HepG2 (cell line): Measurements from ENCODE around the gene PKP4. TPM values are rescaled to one million over a fixed set of nuclear protein-coding genes. Genes with fewer than 3 reads are reported as not detected.
"Not testable (repeated sequence)": the region's sequence is repeated elsewhere in the genome, so short reads cannot be mapped to it uniquely, and the experiment has no call there.

Experiments
- ATF2 ChIP-seq: sonication (generic); formaldehyde crosslinking; IDR thresholded peaks from 2 replicates; pipeline ENCODE4 v1.4.0; 2020; ENCODE audit warnings: missing genetic modification reagents
- BRCA1 ChIP-seq: sonication (generic); formaldehyde crosslinking; IDR thresholded peaks from 2 replicates; pipeline ENCODE4 v1.4.0; 2020; ENCODE audit warnings: missing genetic modification reagents
- CHD4 ChIP-seq: fragments of 200-600 bp; sonication (generic); IDR thresholded peaks from 2 replicates; pipeline ENCODE4 v1.7.0; 2017; ENCODE audit warnings: mild to moderate bottlenecking, low read length, borderline replicate concordance
- KAT8 ChIP-seq: IDR thresholded peaks from 2 replicates; pipeline ENCODE4 v1.6.1; 2016; ENCODE audit warnings: missing genetic modification reagents, missing compliant biosample characterization
- KLF11 ChIP-seq: IDR thresholded peaks from 2 replicates; pipeline ENCODE4 v1.6.1; 2016; ENCODE audit warnings: missing compliant biosample characterization
- MAZ ChIP-seq, 2 experiments: sonication (generic) in 1 of 2; formaldehyde crosslinking in 1 of 2; IDR thresholded peaks; 2 replicates each; pipeline versions ENCODE4 v1.5.0 to v1.6.1; 2012 to 2020; ENCODE audit warnings: low read depth in 2 of 2, mild to moderate bottlenecking in 2 of 2, borderline replicate concordance in 1 of 2, improper control_type of control experiment in 1 of 2, low read length in 1 of 2, missing genetic modification reagents in 1 of 2, moderate library complexity in 1 of 2
- NFIC ChIP-seq: IDR thresholded peaks from 2 replicates; pipeline ENCODE4 v1.6.1; 2012; ENCODE audit warnings: mild to moderate bottlenecking, low read length, inconsistent platforms
- TSC22D2 ChIP-seq: sonication (generic); formaldehyde crosslinking; IDR thresholded peaks from 2 replicates; pipeline ENCODE4 v1.5.1; 2020; ENCODE audit warnings: missing genetic modification reagents, mild to moderate bottlenecking, borderline replicate concordance
- ZNF274 ChIP-seq: sonication (generic); formaldehyde crosslinking; IDR thresholded peaks from 2 replicates; pipeline ENCODE4 v1.5.1; 2020; ENCODE audit warnings: mild to moderate bottlenecking, missing genetic modification reagents
- ZNF546 ChIP-seq: sonication (generic); formaldehyde crosslinking; conservative IDR thresholded peaks from 2 replicates; pipeline ENCODE4 v1.8.1; 2023; ENCODE audit warnings: mild to moderate bottlenecking, missing genetic modification reagents
- ZNF556 ChIP-seq: sonication (generic); formaldehyde crosslinking; IDR thresholded peaks from 2 replicates; pipeline ENCODE4 v1.4.0; 2020; ENCODE audit warnings: mild to moderate bottlenecking, missing genetic modification reagents, borderline replicate concordance
- ZNF878 ChIP-seq: sonication (generic); formaldehyde crosslinking; IDR thresholded peaks from 2 replicates; pipeline ENCODE4 v1.8.1; 2023; ENCODE audit warnings: mild to moderate bottlenecking, missing genetic modification reagents, moderate library complexity
- polyA plus RNA-seq, 8 experiments: library from polyadenylated mRNA; depleted of rRNA in 3 of 8; stranded (reverse) in 7 of 8; unstranded in 1 of 8; fragments of >200 nt; fragmentation: Illumina TruSeq in 4 of 8; extraction: Trizol in 4 of 8; gene quantifications; 2 replicates each; pipeline versions ENCODE4 v1.2.1 to v1.2.3, GENCODE V29; 2011 to 2016; ENCODE audit warnings: low read depth in 4 of 8, missing spikeins in 1 of 8, mixed read lengths in 1 of 8; ENCODE audit not compliant: insufficient read depth in 1 of 8
- total RNA-seq, 5 experiments: library from RNA; depleted of rRNA; stranded (reverse); fragments of >200 nt; fragmentation: Illumina TruSeq; extraction: Trizol; gene quantifications; 2 replicates each; pipeline ENCODE4 v1.2.3, GENCODE V29; 2016; ENCODE audit warnings: low read depth in 1 of 5
- TF ChIP-seq, protein P1 (sequence below): IDR thresholded peaks from 2 replicates; pipeline ENCODE4 v1.6.1; 2016; ENCODE audit warnings: control low read depth
- TF ChIP-seq, protein P2 (sequence below), 2 experiments: fragments of 450-650 bp in 1 of 2; sonication (generic) in 1 of 2; formaldehyde crosslinking in 1 of 2; IDR thresholded peaks; 2 replicates each; pipeline versions ENCODE4 v1.6.1 to v1.8.0; 2016 to 2022; ENCODE audit warnings: antibody characterized with exemption in 1 of 2, mild to moderate bottlenecking in 1 of 2, missing genetic modification reagents in 1 of 2
- TF ChIP-seq, protein P3 (sequence below): sonication (generic); formaldehyde crosslinking; IDR thresholded peaks from 2 replicates; pipeline ENCODE4 v1.9.0; 2022; ENCODE audit warnings: missing genetic modification reagents, mild to moderate bottlenecking, borderline replicate concordance

The PKP4 gene
- total and polyA plus RNA-seq, 2 of the 13 experiments (the other 11 are each of a cell fraction or from before 2014, with no cell fraction given): 80.9 to 90.5 TPM

- TF ChIP-seq TSC22D2 (CRISPR knock-in tag) (0 out of 2 replicates have a peak, but pooled peaks have one; percentile 55), NFIC (0 out of 2 replicates have a peak, but pooled peaks have one; percentile 56), ZNF556 (CRISPR knock-in tag) (peak; percentile 49; the same call in 1 of the 2 replicates), CHD4 (0 out of 2 replicates have a peak, but pooled peaks have one; percentile 27), ATF2 (peak; percentile 95), MAZ (CRISPR knock-in tag; IDR thresholded peaks at IDR 0.05; ENCODE audit: low read depth) (peak; percentile 42; the same call in 1 of the 2 replicates), BRCA1 (CRISPR knock-in tag) (peak; percentile 43; the same call in 1 of the 2 replicates), KLF11 (CRISPR knock-in tag) (peak; percentile 83; the same call in 1 of the 2 replicates), ZNF274 (peak; percentile 78), ZNF878 (CRISPR knock-in tag) (peak; percentile 44; the same call in 1 of the 2 replicates), KAT8 (peak; percentile 63), ZNF546 (CRISPR knock-in tag) (0 out of 2 replicates have a peak, but pooled peaks have one; percentile 21)
- TF ChIP-seq MAZ (IDR thresholded peaks at IDR 0.05; ENCODE audit: borderline replicate concordance, low read depth, low read length): not testable (repeated sequence)
- TF ChIP-seq, protein P1, sequence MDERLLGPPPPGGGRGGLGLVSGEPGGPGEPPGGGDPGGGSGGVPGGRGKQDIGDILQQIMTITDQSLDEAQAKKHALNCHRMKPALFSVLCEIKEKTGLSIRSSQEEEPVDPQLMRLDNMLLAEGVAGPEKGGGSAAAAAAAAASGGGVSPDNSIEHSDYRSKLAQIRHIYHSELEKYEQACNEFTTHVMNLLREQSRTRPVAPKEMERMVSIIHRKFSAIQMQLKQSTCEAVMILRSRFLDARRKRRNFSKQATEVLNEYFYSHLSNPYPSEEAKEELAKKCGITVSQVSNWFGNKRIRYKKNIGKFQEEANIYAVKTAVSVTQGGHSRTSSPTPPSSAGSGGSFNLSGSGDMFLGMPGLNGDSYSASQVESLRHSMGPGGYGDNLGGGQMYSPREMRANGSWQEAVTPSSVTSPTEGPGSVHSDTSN (CRISPR knock-in tag): peak; percentile 45; the same call in 1 of the 2 replicates
- TF ChIP-seq, protein P2, sequence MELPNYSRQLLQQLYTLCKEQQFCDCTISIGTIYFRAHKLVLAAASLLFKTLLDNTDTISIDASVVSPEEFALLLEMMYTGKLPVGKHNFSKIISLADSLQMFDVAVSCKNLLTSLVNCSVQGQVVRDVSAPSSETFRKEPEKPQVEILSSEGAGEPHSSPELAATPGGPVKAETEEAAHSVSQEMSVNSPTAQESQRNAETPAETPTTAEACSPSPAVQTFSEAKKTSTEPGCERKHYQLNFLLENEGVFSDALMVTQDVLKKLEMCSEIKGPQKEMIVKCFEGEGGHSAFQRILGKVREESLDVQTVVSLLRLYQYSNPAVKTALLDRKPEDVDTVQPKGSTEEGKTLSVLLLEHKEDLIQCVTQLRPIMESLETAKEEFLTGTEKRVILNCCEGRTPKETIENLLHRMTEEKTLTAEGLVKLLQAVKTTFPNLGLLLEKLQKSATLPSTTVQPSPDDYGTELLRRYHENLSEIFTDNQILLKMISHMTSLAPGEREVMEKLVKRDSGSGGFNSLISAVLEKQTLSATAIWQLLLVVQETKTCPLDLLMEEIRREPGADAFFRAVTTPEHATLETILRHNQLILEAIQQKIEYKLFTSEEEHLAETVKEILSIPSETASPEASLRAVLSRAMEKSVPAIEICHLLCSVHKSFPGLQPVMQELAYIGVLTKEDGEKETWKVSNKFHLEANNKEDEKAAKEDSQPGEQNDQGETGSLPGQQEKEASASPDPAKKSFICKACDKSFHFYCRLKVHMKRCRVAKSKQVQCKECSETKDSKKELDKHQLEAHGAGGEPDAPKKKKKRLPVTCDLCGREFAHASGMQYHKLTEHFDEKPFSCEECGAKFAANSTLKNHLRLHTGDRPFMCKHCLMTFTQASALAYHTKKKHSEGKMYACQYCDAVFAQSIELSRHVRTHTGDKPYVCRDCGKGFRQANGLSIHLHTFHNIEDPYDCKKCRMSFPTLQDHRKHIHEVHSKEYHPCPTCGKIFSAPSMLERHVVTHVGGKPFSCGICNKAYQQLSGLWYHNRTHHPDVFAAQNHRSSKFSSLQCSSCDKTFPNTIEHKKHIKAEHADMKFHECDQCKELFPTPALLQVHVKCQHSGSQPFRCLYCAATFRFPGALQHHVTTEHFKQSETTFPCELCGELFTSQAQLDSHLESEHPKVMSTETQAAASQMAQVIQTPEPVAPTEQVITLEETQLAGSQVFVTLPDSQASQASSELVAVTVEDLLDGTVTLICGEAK (IDR thresholded peaks at IDR 0.05): not testable (repeated sequence)
- TF ChIP-seq, protein P2 (CRISPR knock-in tag; IDR thresholded peaks at IDR 0.05): peak; percentile 65; the same call in 1 of the 2 replicates
- TF ChIP-seq, protein P3, sequence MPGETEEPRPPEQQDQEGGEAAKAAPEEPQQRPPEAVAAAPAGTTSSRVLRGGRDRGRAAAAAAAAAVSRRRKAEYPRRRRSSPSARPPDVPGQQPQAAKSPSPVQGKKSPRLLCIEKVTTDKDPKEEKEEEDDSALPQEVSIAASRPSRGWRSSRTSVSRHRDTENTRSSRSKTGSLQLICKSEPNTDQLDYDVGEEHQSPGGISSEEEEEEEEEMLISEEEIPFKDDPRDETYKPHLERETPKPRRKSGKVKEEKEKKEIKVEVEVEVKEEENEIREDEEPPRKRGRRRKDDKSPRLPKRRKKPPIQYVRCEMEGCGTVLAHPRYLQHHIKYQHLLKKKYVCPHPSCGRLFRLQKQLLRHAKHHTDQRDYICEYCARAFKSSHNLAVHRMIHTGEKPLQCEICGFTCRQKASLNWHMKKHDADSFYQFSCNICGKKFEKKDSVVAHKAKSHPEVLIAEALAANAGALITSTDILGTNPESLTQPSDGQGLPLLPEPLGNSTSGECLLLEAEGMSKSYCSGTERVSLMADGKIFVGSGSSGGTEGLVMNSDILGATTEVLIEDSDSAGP (CRISPR knock-in tag): 0 out of 2 replicates have a peak, but pooled peaks have one; percentile 24
Measured at GRCh38 chr2:158695744-158696143, 239.0 kb downstream of the PKP4 start (continued).
